HG03196 (cell line): ENCODE results near the gene CAMK2N2.

Experiments
- ATAC-seq: cut with Tn5 transposase; IDR thresholded peaks from one replicate; pipeline ENCODE4 v1.9.1; 2021; ENCODE audit not compliant: unreplicated experiment

CAMK2N2 gene

DNA sequence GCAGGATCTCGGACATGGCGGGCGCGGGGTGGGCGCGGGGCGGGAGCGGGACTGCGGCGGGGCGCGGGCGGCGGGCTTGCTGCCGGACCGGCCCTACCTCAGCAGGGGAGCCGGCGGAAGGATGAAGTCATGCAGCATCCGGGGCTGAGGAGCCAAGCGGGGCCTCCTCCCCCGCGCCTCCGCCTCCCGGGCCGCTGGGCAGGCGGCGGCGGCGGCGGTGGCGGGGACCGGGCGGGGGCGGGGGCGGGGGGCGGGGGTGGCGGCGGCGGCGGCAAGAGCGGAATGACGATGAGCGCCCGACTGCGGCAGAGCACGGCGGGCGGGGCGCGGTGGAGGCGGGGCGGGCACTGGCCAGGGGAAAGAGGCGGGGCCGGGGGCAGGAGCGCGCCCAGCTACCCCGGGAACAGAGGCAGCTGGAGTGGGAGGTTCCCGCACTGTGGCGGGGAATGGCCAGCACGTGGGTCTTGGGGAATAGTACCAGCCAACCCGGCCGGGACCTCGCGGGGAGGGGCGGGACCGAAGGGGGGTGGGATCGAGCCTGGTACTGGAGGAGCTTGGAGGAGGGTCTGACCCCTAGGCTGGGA lies at the start of gene CAMK2N2:
CAMK2N2 (minus strand) TSS at position 284 of the 584 bp plus-strand sequence; CDS start at position 16, 268 bp downstream.
- ATAC-seq, result no peak

DNA sequence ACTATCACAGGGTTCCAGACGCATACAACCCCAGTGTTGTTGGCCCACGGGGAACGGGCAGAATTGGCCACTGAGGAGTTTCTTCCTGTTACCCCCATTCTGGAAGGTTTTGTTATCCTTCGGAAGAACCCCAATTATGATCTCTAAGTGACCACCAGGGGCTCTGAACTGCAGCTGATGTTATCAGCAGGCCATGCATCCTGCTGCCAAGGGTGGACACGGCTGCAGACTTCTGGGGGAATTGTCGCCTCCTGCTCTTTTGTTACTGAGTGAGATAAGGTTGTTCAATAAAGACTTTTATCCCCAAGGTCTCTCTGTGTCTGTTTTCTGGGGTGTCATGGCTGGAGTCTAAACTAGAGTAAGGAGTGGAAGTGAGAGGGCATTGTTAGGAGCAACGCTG lies 47.4 kb upstream of the CAMK2N2 start:
- ATAC-seq, result no peak

DNA sequence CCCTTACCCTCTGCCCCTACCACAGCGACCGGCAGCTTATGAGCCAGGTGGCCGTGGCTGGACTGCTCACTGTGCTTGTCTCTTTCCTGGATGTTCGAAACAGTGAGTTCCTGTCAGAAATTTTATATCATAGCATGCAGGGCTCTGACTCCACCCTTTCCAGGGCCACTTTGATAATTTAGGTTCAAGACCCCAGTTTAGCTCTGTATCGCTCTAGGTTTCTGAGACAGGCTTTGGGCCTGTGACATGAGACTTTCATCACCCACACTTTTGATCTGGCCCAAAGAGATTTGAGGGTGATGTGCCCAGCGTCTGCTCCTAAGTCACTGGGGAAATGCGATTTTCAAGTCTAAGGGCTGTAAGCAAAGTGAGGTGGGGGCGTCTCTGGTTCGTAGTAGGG lies 46.6 kb upstream of the CAMK2N2 start:
- no peak for ATAC-seq

DNA sequence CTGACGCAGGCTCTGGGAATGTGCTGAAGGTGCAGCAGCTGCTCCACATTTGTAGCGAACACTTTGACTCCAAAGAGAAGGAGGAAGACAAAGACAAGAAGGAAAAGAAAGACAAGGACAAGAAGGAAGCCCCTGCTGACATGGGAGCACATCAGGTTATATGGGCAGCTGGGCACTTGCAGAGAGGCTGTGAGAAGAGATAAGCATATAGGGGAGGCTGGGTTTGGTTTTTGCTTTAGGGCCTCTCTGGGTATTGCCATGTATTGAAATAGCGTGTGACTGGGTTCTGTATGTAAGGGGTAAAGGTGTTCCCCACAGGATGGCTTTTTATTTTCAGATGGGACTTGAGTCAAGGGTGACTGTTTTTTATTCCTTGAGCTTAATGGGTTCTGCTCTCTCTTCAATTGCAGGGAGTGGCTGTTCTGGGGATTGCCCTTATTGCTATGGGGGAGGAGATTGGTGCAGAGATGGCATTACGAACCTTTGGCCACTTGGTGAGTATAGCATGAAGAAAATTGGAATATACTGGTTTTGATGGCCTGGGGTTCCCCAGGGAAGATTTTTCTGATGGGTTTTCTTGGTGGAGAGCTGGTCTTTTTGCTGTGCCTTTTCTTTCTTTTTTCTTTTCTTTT lies 45.1 kb upstream of the CAMK2N2 start:
- ATAC-seq, result no peak

DNA sequence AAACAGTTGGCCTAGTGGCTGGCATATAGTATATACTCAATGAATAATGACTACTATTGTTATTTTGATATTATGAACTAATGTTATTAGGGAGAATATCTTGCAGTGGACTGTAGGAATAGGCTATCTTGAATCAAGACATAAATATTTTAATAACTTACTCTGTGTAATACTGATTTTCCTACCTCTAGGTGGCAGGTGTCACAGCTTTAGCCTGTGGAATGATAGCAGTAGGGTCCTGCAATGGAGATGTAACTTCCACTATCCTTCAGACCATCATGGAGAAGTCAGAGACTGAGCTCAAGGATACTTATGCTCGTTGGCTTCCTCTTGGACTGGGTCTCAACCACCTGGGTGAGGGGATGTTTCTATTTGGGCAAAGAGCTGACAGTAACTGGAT lies 44.2 kb upstream of the CAMK2N2 start:
- no peak for ATAC-seq

DNA sequence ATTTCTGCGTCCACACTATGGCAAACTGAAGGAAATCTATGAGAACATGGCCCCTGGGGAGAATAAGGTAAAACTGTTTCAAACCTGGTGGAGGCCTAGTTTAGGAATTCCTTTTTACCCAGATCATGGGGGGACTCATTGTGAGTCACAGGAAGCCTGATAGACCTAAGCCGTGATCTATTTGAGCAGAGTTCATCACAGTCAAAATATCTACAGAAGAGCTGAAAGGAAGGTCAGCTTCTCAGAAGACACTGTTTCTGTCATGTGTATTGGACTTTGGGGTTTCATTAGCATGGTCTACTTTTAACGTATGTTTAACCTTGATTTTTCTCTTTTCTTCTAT lies 39.0 kb upstream of the CAMK2N2 start:
- no peak for ATAC-seq

DNA sequence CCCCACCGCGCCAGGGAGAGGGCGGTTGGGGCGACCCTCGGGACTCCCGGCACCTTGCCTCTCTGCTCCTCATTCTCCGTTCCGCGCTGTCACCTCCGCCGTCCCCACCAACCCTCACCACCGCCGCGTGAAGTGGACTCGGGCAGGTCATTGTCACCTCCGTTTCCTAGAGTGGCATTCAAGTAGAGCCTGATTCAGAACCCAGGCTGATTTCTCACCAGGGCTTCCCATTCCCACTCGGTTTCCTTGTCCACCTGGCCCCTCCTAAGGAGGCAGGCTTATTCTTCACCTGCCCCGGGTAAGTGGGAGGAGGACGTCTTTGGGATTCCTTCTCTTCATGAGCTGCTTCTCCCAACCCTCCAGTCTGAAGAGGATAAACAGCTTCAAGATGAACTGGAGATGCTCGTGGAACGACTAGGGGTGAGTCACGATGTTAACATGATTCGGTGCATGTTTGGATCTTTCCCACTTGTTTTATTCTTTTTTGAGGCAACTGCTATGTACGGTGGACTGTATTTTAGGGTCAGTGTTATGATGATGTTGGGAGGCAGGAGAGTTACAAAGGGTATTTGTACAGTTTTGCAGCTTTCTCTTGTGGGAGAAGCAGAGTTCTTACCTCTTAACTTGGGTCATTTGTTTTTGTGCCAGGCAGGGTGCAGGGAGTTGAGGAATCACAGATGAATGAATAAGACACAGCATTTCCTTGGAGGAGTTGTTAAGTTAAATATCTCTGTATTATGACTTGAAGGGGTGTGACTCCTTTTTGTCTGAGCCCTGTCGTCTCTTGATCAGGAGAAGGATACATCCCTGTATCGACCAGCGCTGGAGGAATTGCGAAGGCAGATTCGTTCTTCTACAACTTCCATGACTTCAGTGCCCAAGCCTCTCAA lies 38.4 kb upstream of the CAMK2N2 start:
- ATAC-seq, result no peak

DNA sequence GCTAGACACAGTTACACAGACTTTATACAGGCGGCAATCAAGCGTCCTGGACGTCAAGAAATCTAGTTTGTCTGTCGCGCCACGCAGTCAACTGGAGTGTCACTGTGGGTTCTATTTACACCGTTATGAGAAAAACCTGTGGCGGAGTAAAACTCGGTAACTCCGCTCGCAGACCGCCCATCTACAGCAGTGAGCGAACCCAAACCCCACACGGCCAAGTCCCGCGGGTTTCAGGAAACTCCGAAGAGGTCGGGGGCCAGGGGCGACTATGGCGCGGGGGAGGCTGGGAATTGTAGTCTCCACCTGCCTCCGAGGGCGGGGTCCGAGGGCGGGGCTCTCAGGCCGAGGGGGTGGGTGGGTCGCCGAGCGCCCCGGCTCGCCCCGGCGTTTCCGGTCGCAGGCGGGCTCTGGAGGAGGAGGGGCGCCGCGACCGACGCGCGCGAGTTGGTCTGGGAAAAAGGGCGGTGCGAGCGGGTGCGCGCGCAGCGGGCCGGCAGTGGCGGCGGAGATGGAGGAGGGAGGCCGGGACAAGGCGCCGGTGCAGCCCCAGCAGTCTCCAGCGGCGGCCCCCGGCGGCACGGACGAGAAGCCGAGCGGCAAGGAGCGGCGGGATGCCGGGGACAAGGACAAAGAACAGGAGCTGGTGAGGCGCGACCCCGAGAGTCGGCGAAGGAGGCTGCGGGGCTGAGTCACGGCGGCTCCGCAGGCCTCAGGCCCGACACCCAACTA lies 37.6 kb upstream of the CAMK2N2 start, which contains the start of gene PSMD2:
PSMD2 (plus strand) TSS at position 483 of the 729 bp plus-strand sequence; CDS start at position 509, 26 bp downstream.
- ATAC-seq, result peak; percentile 89

DNA sequence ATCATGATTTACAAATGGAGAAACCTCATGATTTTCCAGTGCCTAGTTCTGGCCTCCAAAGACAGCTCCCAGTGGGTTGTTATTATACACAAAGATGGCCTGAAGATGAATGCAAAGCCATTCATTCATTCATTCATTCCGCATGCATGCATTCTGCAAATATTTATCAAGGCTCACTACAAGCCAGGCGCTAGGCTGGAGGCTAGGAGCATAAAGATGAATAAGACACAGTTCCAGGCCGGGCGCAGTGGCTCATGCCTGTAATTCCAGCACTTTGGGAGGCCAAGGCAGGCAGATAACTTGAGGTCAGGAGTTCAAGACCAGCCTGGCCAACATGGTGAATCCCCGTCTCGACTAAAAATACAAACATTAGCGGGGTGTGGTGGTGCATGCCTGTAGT lies 35.3 kb upstream of the CAMK2N2 start:
- ATAC-seq, result no peak

DNA sequence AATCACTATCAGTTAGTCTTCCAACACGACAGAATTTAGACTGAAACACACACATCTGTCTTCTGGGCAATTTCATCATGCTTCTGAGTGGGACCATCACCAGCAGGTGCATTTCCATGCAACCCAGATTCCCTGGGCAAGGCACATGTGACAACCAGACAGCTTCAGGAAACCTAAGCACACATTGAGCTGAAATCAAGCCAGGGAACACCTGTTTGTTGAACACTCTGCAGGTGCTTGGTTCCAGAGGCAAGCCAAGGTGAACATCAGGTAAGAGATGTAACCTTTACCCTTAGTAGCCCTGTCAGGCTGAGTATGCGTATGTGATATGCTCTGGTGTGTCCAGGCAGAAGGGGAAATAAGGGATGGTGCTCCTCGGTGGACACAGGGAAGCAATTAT lies 34.4 kb upstream of the CAMK2N2 start:
- no peak for ATAC-seq

DNA sequence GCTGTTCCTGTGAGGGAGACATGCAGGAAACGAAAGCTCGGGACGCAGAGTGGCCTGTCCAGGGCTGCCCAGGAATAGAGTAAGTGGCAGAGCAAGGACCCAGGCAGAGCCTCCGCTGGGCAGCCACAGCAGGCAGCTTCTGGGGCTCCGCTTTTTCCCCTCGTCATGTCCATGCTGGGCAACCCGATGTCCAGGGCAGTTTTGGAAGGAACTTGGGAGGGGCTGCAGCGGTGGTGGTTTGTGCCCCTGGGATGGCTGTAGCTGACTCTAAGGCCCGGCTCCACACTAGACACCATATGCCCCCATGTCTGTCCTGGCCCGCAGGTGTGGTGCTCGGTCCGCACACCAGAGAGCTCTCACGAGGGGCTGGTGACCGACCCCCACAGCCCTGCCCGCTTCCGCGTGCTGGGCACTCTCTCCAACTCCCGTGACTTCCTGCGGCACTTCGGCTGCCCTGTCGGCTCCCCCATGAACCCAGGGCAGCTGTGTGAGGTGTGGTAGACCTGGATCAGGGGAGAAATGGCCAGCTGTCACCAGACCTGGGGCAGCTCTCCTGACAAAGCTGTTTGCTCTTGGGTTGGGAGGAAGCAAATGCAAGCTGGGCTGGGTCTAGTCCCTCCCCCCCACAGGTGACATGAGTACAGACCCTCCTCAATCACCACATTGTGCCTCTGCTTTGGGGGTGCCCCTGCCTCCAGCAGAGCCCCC lies 30.5 kb upstream of the CAMK2N2 start:
- ATAC-seq, result no peak

DNA sequence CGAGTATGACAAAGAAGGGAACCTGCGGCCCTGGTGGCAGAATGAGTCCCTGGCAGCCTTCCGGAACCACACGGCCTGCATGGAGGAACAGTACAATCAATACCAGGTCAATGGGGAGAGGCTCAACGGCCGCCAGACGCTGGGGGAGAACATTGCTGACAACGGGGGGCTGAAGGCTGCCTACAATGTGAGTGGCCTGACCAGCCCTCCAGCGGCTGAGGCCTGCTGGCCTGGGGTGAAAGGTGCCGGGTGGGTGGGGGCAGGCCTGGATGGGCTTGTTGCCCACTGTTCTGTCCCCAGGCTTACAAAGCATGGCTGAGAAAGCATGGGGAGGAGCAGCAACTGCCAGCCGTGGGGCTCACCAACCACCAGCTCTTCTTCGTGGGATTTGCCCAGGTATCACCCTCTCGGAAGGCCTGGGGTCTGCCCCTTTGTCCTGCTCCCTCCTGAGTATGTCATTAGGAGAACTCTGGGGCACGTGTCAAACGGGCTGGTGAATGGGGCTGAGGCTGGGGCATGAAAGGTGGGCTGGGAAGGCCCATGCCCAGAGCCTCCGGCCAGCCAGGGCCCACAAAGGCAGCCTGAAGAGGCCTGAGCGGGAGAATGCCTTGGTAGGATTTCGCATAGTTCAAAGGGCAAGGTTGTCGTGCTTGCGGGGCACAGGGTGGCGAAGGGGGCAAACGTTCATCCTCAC lies 29.8 kb upstream of the CAMK2N2 start:
- no peak for ATAC-seq

DNA sequence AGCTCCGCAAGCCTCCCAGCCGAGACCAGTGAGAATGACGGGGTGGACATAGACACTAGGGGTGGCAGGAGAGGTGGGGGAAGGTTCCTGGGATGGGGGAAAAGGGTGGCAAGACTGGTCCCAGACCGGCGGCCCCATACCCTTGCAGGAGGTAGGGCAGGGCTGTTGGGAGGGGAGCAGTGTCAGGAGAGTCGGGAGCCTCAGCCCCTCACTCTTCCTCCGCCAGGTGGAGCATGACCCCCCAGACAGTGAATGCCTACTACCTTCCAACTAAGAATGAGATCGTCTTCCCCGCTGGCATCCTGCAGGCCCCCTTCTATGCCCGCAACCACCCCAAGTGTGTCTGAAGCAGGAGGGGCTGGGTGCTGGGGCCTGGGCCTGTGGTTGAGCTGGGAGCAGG lies 29.0 kb upstream of the CAMK2N2 start:
- ATAC-seq, result no peak

DNA sequence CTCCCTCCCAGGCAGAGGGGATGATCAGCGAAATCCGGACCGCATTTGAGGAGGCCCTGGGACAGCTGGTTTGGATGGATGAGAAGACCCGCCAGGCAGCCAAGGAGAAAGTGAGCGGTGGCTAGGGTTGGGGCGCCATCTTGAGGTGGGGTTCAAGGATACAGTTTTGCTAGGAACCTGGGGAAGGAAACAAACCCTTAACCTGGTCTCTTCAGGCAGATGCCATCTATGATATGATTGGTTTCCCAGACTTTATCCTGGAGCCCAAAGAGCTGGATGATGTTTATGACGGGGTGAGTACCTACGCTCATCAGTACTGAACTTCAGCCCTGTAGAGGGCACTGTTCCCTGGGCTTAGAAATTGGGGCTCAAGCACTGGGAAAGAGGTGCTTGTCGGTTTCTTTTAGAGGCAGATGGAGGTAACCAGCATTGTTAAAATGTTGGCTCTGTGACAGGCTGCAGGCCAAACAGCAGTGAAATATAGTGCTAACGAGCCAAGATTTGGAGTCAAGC lies 28.1 kb upstream of the CAMK2N2 start:
- no peak for ATAC-seq

DNA sequence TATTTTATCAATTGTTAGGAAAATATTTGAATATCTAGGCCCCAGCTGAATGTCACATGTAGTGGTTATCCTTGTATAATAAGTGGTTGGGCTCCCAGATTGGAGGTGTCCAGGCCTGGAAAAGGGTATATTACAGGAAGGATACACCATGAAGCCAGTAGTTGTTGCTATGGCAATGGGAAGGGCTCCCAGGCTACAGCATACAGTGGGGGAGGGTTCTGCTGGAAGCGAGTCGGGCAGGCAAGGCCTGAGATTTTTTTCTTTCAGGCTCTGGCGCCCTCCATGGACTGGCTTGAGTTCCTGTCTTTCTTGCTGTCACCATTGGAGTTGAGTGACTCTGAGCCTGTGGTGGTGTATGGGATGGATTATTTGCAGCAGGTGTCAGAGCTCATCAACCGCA lies 23.3 kb upstream of the CAMK2N2 start:
- no peak for ATAC-seq

DNA sequence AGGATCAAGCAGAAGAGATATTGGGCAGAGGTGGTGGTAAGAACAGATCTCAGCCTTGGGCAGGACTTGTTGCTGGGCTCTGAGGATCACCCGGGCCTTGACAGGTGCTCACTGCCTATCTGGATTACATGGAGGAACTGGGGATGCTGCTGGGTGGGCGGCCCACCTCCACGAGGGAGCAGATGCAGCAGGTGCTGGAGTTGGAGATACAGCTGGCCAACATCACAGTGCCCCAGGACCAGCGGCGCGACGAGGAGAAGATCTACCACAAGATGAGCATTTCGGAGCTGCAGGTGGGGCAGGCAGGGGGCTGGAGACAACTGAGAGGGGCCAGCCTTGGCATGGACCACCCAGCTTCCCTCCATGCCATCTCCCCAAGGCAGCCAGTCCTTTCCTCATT lies 22.3 kb upstream of the CAMK2N2 start:
- no peak for ATAC-seq

DNA sequence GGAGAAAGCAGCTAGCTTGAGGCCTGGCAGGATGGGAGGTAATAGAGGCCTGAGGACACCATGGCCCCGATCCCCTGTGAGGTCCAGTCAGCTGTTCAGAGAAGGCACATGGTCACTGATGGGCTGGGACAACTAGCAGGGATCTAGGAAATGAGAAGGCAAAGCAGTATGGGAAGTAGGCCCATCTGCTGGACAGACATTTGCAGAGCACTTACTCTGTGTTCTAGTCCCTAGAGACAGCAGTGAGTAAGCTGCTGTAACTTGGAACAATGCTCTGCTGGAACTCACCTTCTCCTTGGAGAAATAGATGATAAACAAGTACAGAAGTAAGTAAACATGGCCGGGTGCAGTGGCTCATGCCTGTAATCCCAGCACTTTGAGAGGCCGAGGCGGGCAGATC lies 21.6 kb upstream of the CAMK2N2 start:
- ATAC-seq, result no peak

DNA sequence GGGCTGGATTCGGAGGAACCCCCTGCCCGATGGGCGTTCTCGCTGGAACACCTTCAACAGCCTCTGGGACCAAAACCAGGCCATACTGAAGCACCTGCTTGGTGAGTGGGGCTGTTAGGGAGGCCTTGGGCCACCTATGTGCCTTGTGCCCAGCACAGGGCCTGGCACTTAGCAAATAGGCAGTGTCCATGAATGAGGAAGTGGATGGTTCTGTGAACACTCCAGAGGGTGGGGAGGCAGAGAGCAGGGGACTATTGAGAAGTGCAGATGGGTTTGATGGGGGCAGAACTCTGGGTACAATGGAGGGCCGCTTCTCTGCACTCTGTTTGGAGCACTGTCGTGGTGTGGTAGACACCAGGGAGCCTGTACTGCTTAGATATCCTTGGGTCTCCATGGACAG lies 16.0 kb upstream of the CAMK2N2 start:
- no peak for ATAC-seq

DNA sequence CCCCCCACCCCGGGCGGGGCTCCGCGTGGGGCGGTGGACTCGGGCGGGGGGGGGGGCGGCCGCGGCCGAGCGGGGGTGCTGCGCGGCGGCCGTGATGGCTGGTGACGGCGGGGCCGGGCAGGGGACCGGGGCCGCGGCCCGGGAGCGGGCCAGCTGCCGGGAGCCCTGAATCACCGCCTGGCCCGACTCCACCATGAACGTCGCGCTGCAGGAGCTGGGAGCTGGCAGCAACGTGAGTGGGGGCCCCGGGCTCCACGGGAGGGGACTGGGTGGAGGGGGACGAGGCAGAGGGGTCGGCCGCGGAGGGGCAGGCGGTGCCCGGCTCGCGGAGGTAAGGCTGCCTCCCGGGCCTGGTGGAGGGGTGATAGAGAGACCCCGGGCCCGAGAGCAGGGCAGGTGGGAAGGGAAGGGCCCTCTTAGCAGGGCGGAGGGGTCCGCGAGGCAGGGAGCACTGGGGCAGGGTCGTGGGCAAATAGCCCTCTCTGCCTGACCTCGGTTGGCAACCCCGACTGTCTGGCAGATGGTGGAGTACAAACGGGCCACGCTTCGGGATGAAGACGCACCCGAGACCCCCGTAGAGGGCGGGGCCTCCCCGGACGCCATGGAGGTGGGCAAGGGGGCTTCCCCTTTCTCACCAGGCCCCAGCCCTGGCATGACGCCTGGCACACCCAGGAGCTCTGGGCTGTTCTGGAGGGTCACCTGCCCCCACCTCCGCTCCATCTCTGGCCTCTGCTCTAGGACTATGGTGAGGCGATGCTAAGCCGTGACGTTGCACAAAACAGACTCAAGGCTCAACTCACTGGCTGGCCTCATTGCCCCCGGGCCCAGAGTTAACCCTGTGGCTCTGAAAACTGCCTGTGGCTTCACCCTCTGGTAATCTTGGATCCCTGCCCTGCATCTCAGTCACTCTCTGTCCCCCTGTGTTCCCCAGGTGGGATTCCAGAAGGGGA lies 14.9 kb upstream of the CAMK2N2 start, which contains the start of gene ECE2:
ECE2 (plus strand) TSS at position 62 of the 950 bp plus-strand sequence; CDS start at position 194, 132 bp downstream.
- no peak for ATAC-seq
